IPS-18c (cell line): ENCODE results near the gene C5orf15.
A peak's percentile ranks its signal among the peaks of the same experiment; 100 is the strongest.

Experiments used
- H3K4me3 ChIP-seq: 2 replicates; pipeline ENCODE4 v1.7.0; 2013; ENCODE audit warnings: low read depth, mild to moderate bottlenecking, low read length, moderate library complexity; ENCODE audit not compliant: insufficient read depth
- H3K9me3 ChIP-seq: one replicate; pipeline ENCODE4 v1.6.1; 2013; ENCODE audit warnings: mild to moderate bottlenecking, low read length, moderate library complexity; ENCODE audit not compliant: control insufficient read depth, insufficient read depth

The C5orf15 gene

GRCh38 chr5:133968204-133968980 is at the start of gene C5orf15:
Gene C5orf15, minus strand, starts transcription at chr5:133968625. Its CDS starts 41 bp downstream, at chr5:133968584.
- Histone ChIP-seq H3K9me3 (no peaks in the 10 kb centered on the region), H3K4me3 (peak within 1 kb of the TSS; percentile 96)

GRCh38 chr5:134008266-134008749 is 39.9 kb upstream of the C5orf15 start:
- Histone ChIP-seq H3K4me3 (no peak overlapping the region), H3K9me3 (no peaks in the 10 kb centered on the region)

- Histone ChIP-seq H3K9me3 (no peaks in the 10 kb centered on the region), H3K4me3 (no peak overlapping the region)
Observed at GRCh38 chr5:134007581-134008265, 39.3 kb upstream of the C5orf15 start.

- peak overlapping the region; percentile 95; the same call in 1 of the 2 replicates for H3K4me3 ChIP-seq
Observed at GRCh38 chr5:134006115-134006514, 37.7 kb upstream of the C5orf15 start.

GRCh38 chr5:134005417-134006061 is 37.1 kb upstream of the C5orf15 start:
- no peaks in the 10 kb centered on the region for H3K9me3 ChIP-seq
- peak overlapping the region; percentile 95 for H3K4me3 ChIP-seq

More at GRCh38 chr5:134006115-134006514, 37.7 kb upstream of the C5orf15 start:
- no peaks in the 10 kb centered on the region for H3K9me3 ChIP-seq

GRCh38 chr5:134004626-134005416 is 36.4 kb upstream of the C5orf15 start, which contains the start of gene VDAC1:
Gene VDAC1, minus strand, starts transcription at chr5:134004975. Its CDS starts 11,963 bp downstream, at chr5:133993012.
- Histone ChIP-seq H3K4me3 (peak within 1 kb of the TSS; percentile 95), H3K9me3 (no peaks in the 10 kb centered on the region)

GRCh38 chr5:134003817-134004625 is 35.6 kb upstream of the C5orf15 start:
- Histone ChIP-seq H3K4me3 (peak overlapping the region; percentile 95), H3K9me3 (no peaks in the 10 kb centered on the region)

- Histone ChIP-seq H3K9me3 (no peaks in the 10 kb centered on the region), H3K4me3 (peak overlapping the region; percentile 95)
Observed at GRCh38 chr5:134003064-134003816, 34.8 kb upstream of the C5orf15 start.

GRCh38 chr5:134001938-134002731 is 33.7 kb upstream of the C5orf15 start:
- H3K4me3 ChIP-seq = no peak overlapping the region
- H3K9me3 ChIP-seq = no peaks in the 10 kb centered on the region

GRCh38 chr5:134000696-134001453 is 32.5 kb upstream of the C5orf15 start:
- Histone ChIP-seq H3K4me3 (no peak overlapping the region), H3K9me3 (no peaks in the 10 kb centered on the region)

- H3K4me3 ChIP-seq = no peak overlapping the region
- no peaks in the 10 kb centered on the region for H3K9me3 ChIP-seq
Observed at GRCh38 chr5:134000091-134000511, 31.7 kb upstream of the C5orf15 start.

- H3K9me3 ChIP-seq = no peaks in the 10 kb centered on the region
- H3K4me3 ChIP-seq = no peak overlapping the region
Observed at GRCh38 chr5:133998807-133999206, 30.4 kb upstream of the C5orf15 start.

- no peaks in the 10 kb centered on the region for H3K9me3 ChIP-seq
- H3K4me3 ChIP-seq = no peak overlapping the region
Observed at GRCh38 chr5:133998042-133998441, 29.6 kb upstream of the C5orf15 start.

- no peak overlapping the region for H3K4me3 ChIP-seq
- H3K9me3 ChIP-seq = no peaks in the 10 kb centered on the region
Observed at GRCh38 chr5:133996683-133997252, 28.3 kb upstream of the C5orf15 start.
